ENCODE results near the gene ATP6V0E1. TPM values are rescaled to one million over a fixed set of nuclear protein-coding genes. Genes with fewer than 3 reads are reported as not detected.

Gene ATP6V0E1
- total RNA-seq, 1 experiment from 2014 or later, result 84.6 TPM

- H3K27ac ChIP-seq (ENCODE audit: low read depth, low read length), result no peak overlapping the region
- ChIA-PET RAD21 (ENCODE audit: low non-redundant PET in 1 of 2, low total read pairs in 2 of 2, uncharacterized antibody in 2 of 2, unreplicated experiment in 2 of 2) (no interaction called here), CTCF (no interaction called here), POLR2A (interaction anchor here (1.2 kb wide), 1 partner anchor 12 kb away, joined by 3 read pairs; no protein-coding TSS in a partner anchor)
- peaks cover 12 to 15% of the 10 kb centered on the region in 2 experiments; a peak in 3 of 4 replicates for H3K4me1 ChIP-seq (ENCODE audit: control insufficient read depth in 1 of 2, insufficient read depth in 2 of 2, low read length in 2 of 2)
- H3K4me2 ChIP-seq (ENCODE audit: low read length), result no peak overlapping the region
- TF ChIP-seq CBX3 (IDR thresholded peaks at IDR 0.05; ENCODE audit: low read depth), result no peak
- no peak for TF ChIP-seq SIN3A (IDR thresholded peaks at IDR 0.05; ENCODE audit: low read depth)
- no peak for TF ChIP-seq ZBTB33 (IDR thresholded peaks at IDR 0.05; ENCODE audit: extremely low read depth, insufficient replicate concordance, low read length)
- no peak for TF ChIP-seq CTCF (IDR thresholded peaks at IDR 0.05 in 2 of 3, conservative IDR thresholded peaks at IDR 0.05 in 1 of 3; ENCODE audit: borderline replicate concordance in 1 of 3, insufficient read depth in 1 of 3, low read depth in 2 of 3, low read length in 2 of 3)
- TF ChIP-seq TCF7L2 (IDR thresholded peaks at IDR 0.05; ENCODE audit: borderline replicate concordance, extremely low read depth, insufficient read depth, insufficient read length), result no peak
- TF ChIP-seq ELF1 (IDR thresholded peaks at IDR 0.05; ENCODE audit: borderline replicate concordance, low read depth), result no peak
- TF ChIP-seq FOSL1 (IDR thresholded peaks at IDR 0.05; ENCODE audit: low read depth), result no peak
- TF ChIP-seq ATF3 (IDR thresholded peaks at IDR 0.05), result no peak
- TF ChIP-seq EGR1 (IDR thresholded peaks at IDR 0.05; ENCODE audit: low read depth), result no peak
- TF ChIP-seq RAD21 (IDR thresholded peaks at IDR 0.05; ENCODE audit: low read depth), result no peak
- no peak for TF ChIP-seq ZNF274 (IDR thresholded peaks at IDR 0.05; ENCODE audit: low read depth, low read length)
- H3K79me2 ChIP-seq (ENCODE audit: insufficient read depth, low read length), result peaks cover 73% of the 10 kb centered on the region
- no peaks in the 10 kb centered on the region for H3K27me3 ChIP-seq (ENCODE audit: insufficient read depth, low read length)
- no peaks in the 10 kb centered on the region for H3K36me3 ChIP-seq (ENCODE audit: control insufficient read depth in 1 of 2, insufficient read depth in 2 of 2, low read length in 2 of 2)
- no peaks in the 10 kb centered on the region for H3K9me3 ChIP-seq (ENCODE audit: control insufficient read depth in 1 of 2, insufficient read depth in 1 of 2, low read depth in 1 of 2, low read length in 2 of 2)
- no TSS peak for BruUV-seq (replicated peaks)
- DNase-seq (ENCODE audit: low read depth, low spot score) (no peak), ATAC-seq (no peak)
- H3K9me2 ChIP-seq (ENCODE audit: insufficient read depth), result no peaks in the 10 kb centered on the region
- H3K9ac ChIP-seq (ENCODE audit: low read length), result no peak overlapping the region
- intact Hi-C loops (cut with micrococcal nuclease), result no loop called here
- no peak overlapping the region for H3K4me3 ChIP-seq (replicated peaks in 1 of 2; ENCODE audit: low read depth in 1 of 2, low read length in 2 of 2)
- H4K20me1 ChIP-seq (ENCODE audit: insufficient read depth), result no peaks in the 10 kb centered on the region
- no peak overlapping the region for H2AFZ ChIP-seq (ENCODE audit: low read depth, low read length, poor library complexity, severe bottlenecking)
These were observed 20.4 kb downstream of the ATP6V0E1 start for GRCh38 chr5:173004013-173004412.

Data from HCT116 (cell line).